ENCODE measurements around the gene TRIM75. TPM values are rescaled to one million over a fixed set of nuclear protein-coding genes. Genes with fewer than 3 reads are reported as not detected.
A peak's percentile ranks its signal among the peaks of the same experiment; 100 is the strongest.
"Not testable (repeated sequence)": the region's sequence is repeated elsewhere in the genome, so short reads cannot be mapped to it uniquely, and the experiment has no call there.

The TRIM75 gene
- total and polyA plus RNA-seq, 5 experiments from 2014 or later, result not detected

- peaks cover 13 to 90% (median 46%) of the 10 kb centered on the region in 3 donors for H3K36me3 Mint-ChIP-seq
- no peak for DNase-seq
- no peaks in the 10 kb centered on the region for H3K9me3 Mint-ChIP-seq
- ATAC-seq, result no peak
- no peaks in the 10 kb centered on the region for H3K27me3 Mint-ChIP-seq
- no peak overlapping the region for H3K27ac Mint-ChIP-seq
- POLR2A ChIA-PET, result no interaction called here
- H3K4me3 Mint-ChIP-seq, result no peak overlapping the region
- peaks cover 0 to 2% (median 0%) of the 10 kb centered on the region in 4 donors for H3K4me1 Mint-ChIP-seq
These were observed 34.7 kb downstream of the TRIM75 start for GRCh38 chr4:165088366-165088765.

- H3K4me1 Mint-ChIP-seq, H3K27ac Mint-ChIP-seq, H3K9me3 Mint-ChIP-seq, H3K27me3 Mint-ChIP-seq, H3K4me3 Mint-ChIP-seq, ATAC-seq, DNase-seq, POLR2A ChIA-PET: not testable (repeated sequence)
- peaks cover 4 to 81% (median 35%) of the 10 kb centered on the region in 3 donors for H3K36me3 Mint-ChIP-seq
These were observed 38.5 kb downstream of the TRIM75 start for GRCh38 chr4:165092187-165092586.

GRCh38 chr4:165094873-165095272 is 41.2 kb downstream of the TRIM75 start:
- Mint-ChIP-seq H3K36me3 (peaks cover 0 to 74% (median 28%) of the 10 kb centered on the region in 3 donors), H3K4me3 (no peak overlapping the region), H3K9me3 (no peaks in the 10 kb centered on the region), H3K4me1 (peaks cover 0 to 2% (median 0%) of the 10 kb centered on the region in 4 donors), H3K27ac (no peak overlapping the region), H3K27me3 (no peaks in the 10 kb centered on the region)
- POLR2A ChIA-PET, result no interaction called here
- ATAC-seq, result no peak
- no peak for DNase-seq

- POLR2A ChIA-PET, result no interaction called here
These were observed 41.6 kb downstream of the TRIM75 start for GRCh38 chr4:165095291-165095690.

GRCh38 chr4:165096776-165097175 is 43.1 kb downstream of the TRIM75 start:
- DNase-seq, result peak in 2 of 10 donors; percentile 15 to 19
- Mint-ChIP-seq H3K36me3 (peaks cover 0 to 77% (median 24%) of the 10 kb centered on the region in 3 donors), H3K9me3 (no peaks in the 10 kb centered on the region), H3K4me1 (peaks cover 0 to 2% (median 0%) of the 10 kb centered on the region in 4 donors), H3K27ac (no peak overlapping the region), H3K27me3 (no peaks in the 10 kb centered on the region), H3K4me3 (no peak overlapping the region)
- POLR2A ChIA-PET, result no interaction called here
- ATAC-seq, result no peak

More at GRCh38 chr4:165095291-165095690, 41.6 kb downstream of the TRIM75 start:
- Mint-ChIP-seq H3K9me3 (no peaks in the 10 kb centered on the region), H3K36me3 (peaks cover 0 to 76% (median 29%) of the 10 kb centered on the region in 3 donors), H3K4me1 (peaks cover 0 to 2% (median 0%) of the 10 kb centered on the region in 4 donors), H3K4me3 (no peak overlapping the region), H3K27ac (peak overlapping the region in 1 of 10 donors; percentile 40), H3K27me3 (no peaks in the 10 kb centered on the region)
- ATAC-seq (no peak), DNase-seq (no peak)

GRCh38 chr4:165101641-165102040 is 48.0 kb downstream of the TRIM75 start:
- no peaks in the 10 kb centered on the region for H3K9me3 Mint-ChIP-seq
- ATAC-seq (no peak), DNase-seq (no peak)
- H3K36me3 Mint-ChIP-seq, result peaks cover 0 to 59% (median 16%) of the 10 kb centered on the region in 3 donors
- H3K27ac Mint-ChIP-seq, result peak overlapping the region in 1 of 10 donors; percentile 49
- no peaks in the 10 kb centered on the region for H3K27me3 Mint-ChIP-seq
- POLR2A ChIA-PET, result no interaction called here
- H3K4me3 Mint-ChIP-seq, result no peak overlapping the region
- peaks cover 0 to 10% (median 4%) of the 10 kb centered on the region in 4 donors for H3K4me1 Mint-ChIP-seq

GRCh38 chr4:165106518-165106917 is 52.9 kb downstream of the TRIM75 start:
- no peaks in the 10 kb centered on the region for H3K27me3 Mint-ChIP-seq
- no peak for DNase-seq
- no peak overlapping the region for H3K4me3 Mint-ChIP-seq
- peak overlapping the region in 2 of 10 donors; percentile 15 to 26 for H3K27ac Mint-ChIP-seq
- POLR2A ChIA-PET, result no interaction called here
- H3K36me3 Mint-ChIP-seq, result peaks cover 0 to 25% (median 6%) of the 10 kb centered on the region in 3 donors
- ATAC-seq, result no peak
- peaks cover 5 to 41% (median 22%) of the 10 kb centered on the region in 4 donors for H3K4me1 Mint-ChIP-seq
- H3K9me3 Mint-ChIP-seq, result no peaks in the 10 kb centered on the region

Other genes with a start within 250 kb of the TRIM75 start
- gene APELA, start 176.7 kb upstream of the TRIM75 start, total RNA-seq, result not detected
- not detected for gene APELA, start 176.7 kb upstream of the TRIM75 start, polyA plus RNA-seq
- 1 to 10 TPM; 2.1 to 2.6 TPM for gene TRIM61, start 76.2 kb upstream of the TRIM75 start, total RNA-seq
- 1 to 10 TPM; 1.4 to 1.7 (median 1.6) TPM for gene TRIM61, start 76.2 kb upstream of the TRIM75 start, polyA plus RNA-seq
- gene TRIM60, start 21.9 kb upstream of the TRIM75 start, total RNA-seq, result not detected
- gene TRIM60, start 21.9 kb upstream of the TRIM75 start, polyA plus RNA-seq, result not detected
- 10 to 100 TPM; 14.6 to 14.8 TPM for gene TMEM192, start 59.0 kb downstream of the TRIM75 start, total RNA-seq
- 10 to 100 TPM; 17.2 to 24.9 (median 21.6) TPM for gene TMEM192, start 59.0 kb downstream of the TRIM75 start, polyA plus RNA-seq
- gene KLHL2, start 153.7 kb downstream of the TRIM75 start, total RNA-seq, result 10 to 100 TPM; 21.0 to 23.7 TPM
- gene KLHL2, start 153.7 kb downstream of the TRIM75 start, polyA plus RNA-seq, result 10 to 100 TPM in 1 of 3 donors, 1 to 10 TPM in 2; 3.5 to 10.4 (median 6.8) TPM

All from naive thymus-derived CD8-positive, alpha-beta T cell (primary cell).